Motor neuron (in vitro differentiated cells): ENCODE measurements around the gene GABRG3. TPM values are rescaled to one million over a fixed set of nuclear protein-coding genes. Genes with fewer than 3 reads are reported as not detected.
A peak's percentile ranks its signal among the peaks of the same experiment; 100 is the strongest.
"Not testable (repeated sequence)": the region's sequence is repeated elsewhere in the genome, so short reads cannot be mapped to it uniquely, and the experiment has no call there.

Source experiments
- ATAC-seq, 8 experiments: fragments of 200-7000 bp; cut with Tn5 transposase; replicated peaks in 6 of 8; 2 replicates each; pipeline ENCODE4 v1.8.0; 2021; ENCODE audit warnings: mild to moderate bottlenecking in 8 of 8, moderate library complexity in 8 of 8
- H3K27ac ChIP-seq, 2 donors: fragments of 250-450 bp; sonication (Bioruptor Pico); 2 replicates each; pipeline ENCODE4 v1.9.0; 2021; ENCODE audit warnings: antibody characterized with exemption in 2 of 2, mild to moderate bottlenecking in 2 of 2, moderate library complexity in 1 of 2
- H3K4me1 ChIP-seq, 2 donors: fragments of 250-450 bp; sonication (Bioruptor Pico); replicated peaks in 1 of 2; 2 replicates each; pipeline ENCODE4 v1.6.1; 2021; ENCODE audit warnings: antibody characterized with exemption in 2 of 2, mild to moderate bottlenecking in 2 of 2, moderate library complexity in 1 of 2
- H3K4me3 ChIP-seq, 5 donors: fragments of 250-450 bp; sonication (Bioruptor Pico); 2 replicates each; pipeline ENCODE4 v1.9.0; 2021; ENCODE audit warnings: antibody characterized with exemption in 5 of 5, mild to moderate bottlenecking in 5 of 5, moderate library complexity in 4 of 5
- WGBS, 10 experiments: fragments of 450-650 bp; shearing (Covaris generic); methylation state at CpG; one replicate each; pipeline ENCODE4 v1.0.0; 2022; 5-methylcytosine and 5-hydroxymethylcytosine counted together
- in situ Hi-C, 9 experiments: fragments of 400-800 bp; cut with MboI; loops; one replicate each; pipeline ENCODE4 v1.15.0; 2021; ENCODE audit warnings: low sequenced_read_pairs in 9 of 9, low pct_unique_long_range_greater_than_20kb in 2 of 9; ENCODE audit not compliant: unreplicated experiment in 9 of 9
- total RNA-seq, 8 experiments: library from RNA; unstranded; fragments of 300-600 nt; gene quantifications; 2 replicates each; pipeline versions ENCODE4 v1.2.3 to v1.2.4, GENCODE V29; 2022

GABRG3 gene
- total RNA-seq, 8 experiments from 2014 or later: 0.04 to 3.4 (median 0.88) TPM

- ATAC-seq: no peak
- Histone ChIP-seq H3K4me1 (no peaks in the 10 kb centered on the region), H3K4me3 (no peak overlapping the region), H3K27ac (no peak overlapping the region)
- 50 to 95% (median 77%) methylated on average over 1 to 11 of the region's 12 CpGs; no CpG with 5 or more reads in 4 of the 10 experiments for WGBS, 10 experiments
- in situ Hi-C loops: loop anchor here in 1 of 9 experiments (25.0 kb wide), 1 partner anchor 290 kb away; no protein-coding TSS in a partner anchor
These were observed 381.2 kb downstream of the GABRG3 start for GRCh38 chr15:27352136-27352535.

DNA sequence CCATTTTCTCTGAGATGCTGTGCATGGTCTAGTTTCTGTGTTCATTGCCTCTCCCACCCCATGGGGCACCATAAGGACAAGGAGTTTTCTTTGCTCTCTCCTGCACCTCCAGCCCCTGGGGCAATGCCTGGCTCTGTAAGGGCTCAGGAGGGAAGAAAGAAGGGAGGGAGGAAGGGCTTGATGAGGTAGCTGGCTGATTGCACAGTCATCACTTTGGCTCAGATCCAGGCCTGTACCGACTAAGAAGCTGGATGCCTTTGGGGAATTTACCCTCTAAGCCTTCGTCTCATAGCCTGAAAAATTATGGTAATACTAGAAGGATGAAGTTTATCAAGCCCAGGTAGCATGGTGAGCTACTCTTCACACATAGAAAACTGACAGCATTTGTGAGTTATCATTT is 382.9 kb downstream of the GABRG3 start:
- in situ Hi-C loops: loop anchor here in 1 of 9 experiments (25.0 kb wide), 1 partner anchor 292 kb away; no protein-coding TSS in a partner anchor
- no peak overlapping the region for H3K4me3 ChIP-seq
- H3K27ac ChIP-seq: no peak overlapping the region
- peak in 4 of 8 experiments; percentile 25 to 71 (median 48) for ATAC-seq
- no peaks in the 10 kb centered on the region for H3K4me1 ChIP-seq
- 20 to 61% (median 39%) methylated on average over 1 to 2 of the region's 2 CpGs; no CpG with 5 or more reads in 6 of the 10 experiments for WGBS, 10 experiments

DNA sequence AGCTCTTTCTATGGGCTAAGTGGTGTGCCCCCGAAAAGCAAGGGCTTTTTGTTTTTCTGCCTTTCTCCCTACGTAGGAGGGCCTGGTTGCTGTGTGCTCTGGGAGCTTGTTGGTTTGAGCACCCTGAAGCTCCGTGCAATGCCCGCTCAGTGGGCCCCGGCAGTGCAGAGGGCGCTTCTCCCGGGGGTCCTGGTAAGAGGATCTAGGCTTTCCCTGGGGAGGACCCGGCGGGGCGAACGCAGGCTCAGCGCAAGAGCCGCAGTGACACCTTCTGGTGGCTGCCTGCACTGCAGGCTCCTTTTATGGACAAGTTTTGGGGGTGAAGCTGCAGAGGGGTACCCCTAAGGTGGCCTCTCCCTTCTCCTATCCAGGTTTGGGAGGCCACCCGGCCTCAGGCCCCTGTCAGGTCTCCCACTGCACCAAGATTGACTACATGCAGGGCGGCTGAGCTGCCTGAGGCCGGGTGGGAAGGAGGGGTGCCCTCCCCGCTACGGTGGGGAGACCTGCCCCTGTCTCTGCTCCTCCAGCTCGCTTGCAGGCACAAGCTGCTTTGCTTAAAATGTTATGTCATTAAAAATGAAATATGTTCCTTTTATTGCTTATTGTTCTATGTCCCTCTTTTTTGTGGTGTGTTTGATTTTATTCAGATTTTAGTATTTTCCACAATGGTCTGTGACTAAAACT is 387.9 kb downstream of the GABRG3 start:
- H3K4me3 ChIP-seq: no peak overlapping the region
- peaks cover 0 to 2% of the 10 kb centered on the region in 2 donors for H3K4me1 ChIP-seq
- in situ Hi-C loops: loop anchor here in 1 of 9 experiments (25.0 kb wide), 1 partner anchor 297 kb away; no protein-coding TSS in a partner anchor
- peak in 4 of 8 experiments; percentile 22 to 45 (median 32) for ATAC-seq
- H3K27ac ChIP-seq: no peak overlapping the region
- 0 to 74% (median 33%) methylated on average over 2 to 11 of the region's 19 CpGs; no CpG with 5 or more reads in 4 of the 10 experiments for WGBS, 10 experiments

DNA sequence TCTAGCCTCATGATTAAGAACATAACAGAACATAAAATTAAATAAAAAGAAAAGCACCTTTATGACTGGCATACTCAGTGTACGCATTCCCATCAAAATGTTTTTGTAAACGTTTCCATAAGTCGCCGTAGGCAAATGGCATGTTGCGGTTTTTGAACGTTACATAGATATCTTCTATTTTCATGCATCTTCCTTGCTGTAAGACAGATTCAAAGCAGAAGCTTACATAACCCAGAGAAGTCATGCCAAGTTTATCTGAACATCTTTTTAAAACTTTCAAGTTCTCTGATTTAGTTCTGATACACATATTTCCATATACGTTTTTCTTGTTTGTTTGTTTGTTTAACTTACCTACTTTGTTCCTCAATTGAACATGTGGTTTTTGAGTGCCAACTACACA is 388.6 kb downstream of the GABRG3 start:
- Histone ChIP-seq H3K4me1 (peaks cover 0 to 2% of the 10 kb centered on the region in 2 donors), H3K27ac (no peak overlapping the region), H3K4me3 (no peak overlapping the region)
- in situ Hi-C loops: loop anchor here in 1 of 9 experiments (25.0 kb wide), 1 partner anchor 297 kb away; no protein-coding TSS in a partner anchor
- 33 to 100% (median 87%) methylated on average over 1 to 7 of the region's 7 CpGs for WGBS, 10 experiments
- no peak for ATAC-seq

DNA sequence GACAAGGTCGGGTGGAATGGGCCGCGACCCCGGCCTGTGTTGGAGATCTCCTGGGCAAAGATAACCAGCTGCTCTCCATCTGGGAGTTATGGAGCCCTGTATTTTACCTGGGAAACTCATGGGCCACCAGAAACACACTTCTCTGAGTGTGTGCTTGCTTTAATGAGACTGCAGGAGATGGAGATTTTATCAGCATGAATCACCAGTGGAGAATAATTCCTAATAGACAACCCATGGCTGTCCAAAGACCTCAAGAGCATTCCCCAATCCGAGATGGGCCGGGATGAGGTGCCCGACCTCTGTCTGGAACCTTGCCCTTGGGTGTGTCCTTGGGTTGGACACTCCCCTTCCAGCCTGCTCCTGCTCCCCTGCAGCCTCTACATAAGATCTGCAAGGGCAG is 389.3 kb downstream of the GABRG3 start:
- Histone ChIP-seq H3K4me1 (peaks cover 0 to 2% of the 10 kb centered on the region in 2 donors), H3K4me3 (no peak overlapping the region), H3K27ac (no peak overlapping the region)
- ATAC-seq: no peak
- in situ Hi-C loops: loop anchor here in 1 of 9 experiments (25.0 kb wide), 1 partner anchor 298 kb away; no protein-coding TSS in a partner anchor
- WGBS, 10 experiments: 50 to 87% (median 56%) methylated on average over 1 to 7 of the region's 7 CpGs; no CpG with 5 or more reads in 6 of the 10 experiments

DNA sequence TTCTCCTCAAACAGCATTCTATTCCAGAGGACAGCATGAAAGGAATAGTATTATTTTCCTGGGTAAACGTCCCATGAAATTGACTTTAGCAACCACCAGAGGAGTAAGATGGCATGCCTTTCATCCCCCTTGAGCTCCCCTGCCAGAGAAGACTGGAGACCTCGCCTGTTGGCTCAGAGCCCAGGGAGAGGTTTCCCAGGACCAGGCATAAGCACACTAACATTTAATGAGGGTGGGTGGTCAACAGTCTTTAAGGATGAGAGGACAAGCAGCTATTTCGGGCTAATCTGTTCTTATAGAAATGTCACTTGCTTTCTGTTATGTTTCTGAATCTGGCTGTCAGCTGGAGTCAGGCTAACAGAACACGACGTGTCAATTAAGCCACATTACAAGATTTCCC is 390.5 kb downstream of the GABRG3 start:
- peak in 1 of 8 experiments; percentile 63 for ATAC-seq
- no peak overlapping the region for H3K27ac ChIP-seq
- WGBS, 10 experiments: 0 to 100% (median 70%) methylated on average over 1 to 5 of the region's 5 CpGs; no CpG with 5 or more reads in 1 of the 10 experiments
- H3K4me3 ChIP-seq: no peak overlapping the region
- in situ Hi-C loops: loop anchor here in 1 of 9 experiments (25.0 kb wide), 1 partner anchor 299 kb away; no protein-coding TSS in a partner anchor
- H3K4me1 ChIP-seq: peaks cover 0 to 2% of the 10 kb centered on the region in 2 donors

GRCh38 chr15:27365456-27365855 is 394.5 kb downstream of the GABRG3 start:
- Histone ChIP-seq H3K27ac (no peak overlapping the region), H3K4me3 (no peak overlapping the region), H3K4me1 (peaks cover 0 to 2% of the 10 kb centered on the region in 2 donors)
- in situ Hi-C loops: loop anchor here in 1 of 9 experiments (25.0 kb wide), 1 partner anchor 303 kb away; no protein-coding TSS in a partner anchor
- WGBS, 10 experiments: 0 to 100% (median 82%) methylated on average over 1 to 2 of the region's 2 CpGs; no CpG with 5 or more reads in 2 of the 10 experiments
- ATAC-seq: no peak

GRCh38 chr15:27377391-27377790 is 406.4 kb downstream of the GABRG3 start:
- WGBS, 10 experiments: 31 to 80% (median 40%) methylated on average over 1 to 2 of the region's 2 CpGs; no CpG with 5 or more reads in 7 of the 10 experiments
- in situ Hi-C loops, H3K4me3 ChIP-seq, H3K4me1 ChIP-seq, H3K27ac ChIP-seq, ATAC-seq: not testable (repeated sequence)

DNA sequence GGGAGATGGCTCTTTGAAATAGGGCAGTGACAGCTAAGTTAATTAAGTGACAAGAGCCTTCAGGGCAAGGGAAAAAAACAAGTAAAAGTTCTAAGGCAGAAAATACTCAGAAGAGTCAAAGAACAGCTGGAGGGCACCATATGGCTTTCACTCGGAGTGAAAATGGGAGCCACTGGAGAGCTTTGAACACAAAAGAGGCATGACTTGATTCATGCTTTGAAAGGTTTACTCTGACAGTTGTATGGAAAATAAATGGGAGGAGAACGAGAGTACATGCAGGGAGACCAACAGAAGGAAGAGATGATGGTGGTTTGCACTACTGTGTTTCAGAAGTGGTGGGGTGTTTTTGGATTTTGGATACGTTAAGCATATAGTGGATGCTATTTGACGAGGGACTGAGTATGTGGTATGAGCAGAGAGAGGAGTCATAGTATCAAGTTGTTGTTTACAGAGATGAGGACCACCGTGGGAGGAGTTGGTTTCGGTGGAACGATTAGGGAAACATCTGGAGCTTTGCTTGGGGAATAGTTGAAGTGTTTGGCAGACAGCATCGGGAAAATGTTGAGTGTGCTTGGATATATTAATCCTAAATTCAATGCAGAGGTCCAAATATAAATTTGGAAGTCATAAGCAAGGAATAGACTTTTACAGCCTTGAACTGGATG is 411.5 kb downstream of the GABRG3 start:
- H3K4me1 ChIP-seq: peaks cover 0 to 2% of the 10 kb centered on the region in 2 donors
- H3K4me3 ChIP-seq: no peak overlapping the region
- no peak overlapping the region for H3K27ac ChIP-seq
- in situ Hi-C loops: no loop called here
- 0 to 60% (median 29%) methylated on average over 2 to 8 of the region's 8 CpGs for WGBS, 10 experiments
- peak in 3 of 8 experiments; percentile 20 to 72 (median 71) for ATAC-seq

DNA sequence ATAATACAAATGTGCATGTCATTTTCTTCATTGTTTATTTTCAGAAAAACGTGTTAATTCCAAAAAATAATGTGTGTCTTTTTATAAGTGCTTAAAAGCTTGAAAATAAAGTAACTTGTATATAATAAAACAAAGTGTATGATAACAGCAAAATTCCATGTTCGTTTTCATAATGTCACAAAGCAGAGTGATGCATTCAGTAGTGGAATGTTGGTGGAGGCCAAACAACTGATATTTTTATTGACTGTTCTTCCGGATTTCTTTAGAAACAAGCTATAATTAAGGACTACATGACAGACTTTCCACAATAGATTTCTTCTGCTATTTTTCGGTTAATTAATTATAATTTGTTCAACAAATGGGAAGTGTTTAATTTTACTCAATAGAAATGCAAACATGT is 412.7 kb downstream of the GABRG3 start:
- no peak overlapping the region for H3K4me3 ChIP-seq
- H3K4me1 ChIP-seq: peaks cover 0 to 2% of the 10 kb centered on the region in 2 donors
- WGBS, 10 experiments: 5 to 80% (median 64%) methylated on average over 1 to 4 of the region's 4 CpGs
- in situ Hi-C loops: no loop called here
- H3K27ac ChIP-seq: no peak overlapping the region
- ATAC-seq: no peak

GRCh38 chr15:27392163-27392562 is 421.2 kb downstream of the GABRG3 start:
- in situ Hi-C loops: no loop called here
- no peak for ATAC-seq
- 20 to 100% (median 82%) methylated on average over 1 to 3 of the region's 3 CpGs for WGBS, 10 experiments
- H3K4me3 ChIP-seq: no peak overlapping the region
- no peak overlapping the region for H3K27ac ChIP-seq
- no peaks in the 10 kb centered on the region for H3K4me1 ChIP-seq

DNA sequence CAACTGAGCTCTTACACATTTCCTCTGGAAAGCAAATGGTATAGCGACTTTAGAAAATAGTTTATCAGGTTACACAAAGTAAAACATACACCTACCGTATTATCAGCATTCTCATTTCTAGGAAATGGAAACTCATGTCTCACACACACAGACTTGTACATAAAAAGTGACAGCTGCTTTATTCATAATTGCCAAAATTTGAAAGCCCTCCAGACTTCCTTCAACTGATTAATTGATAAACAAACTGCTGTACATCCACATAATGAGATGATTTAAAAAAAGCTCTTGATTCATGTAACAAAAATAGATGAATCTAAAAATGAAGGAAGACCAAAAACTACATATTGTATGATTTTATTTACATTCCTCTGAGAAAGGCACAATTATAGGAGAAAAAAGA is 425.5 kb downstream of the GABRG3 start:
- whole genome bisulfite sequencing, 10 experiments: 0 to 100% (median 92%) methylated on average over 1 to 2 of the region's 2 CpGs; no CpG with 5 or more reads in 1 of the 10 experiments
- no peak for ATAC-seq
- no peak overlapping the region for H3K4me3 ChIP-seq
- H3K27ac ChIP-seq: no peak overlapping the region
- peaks cover 3 to 17% of the 10 kb centered on the region in 2 donors for H3K4me1 ChIP-seq
- in situ Hi-C loops: no loop called here

DNA sequence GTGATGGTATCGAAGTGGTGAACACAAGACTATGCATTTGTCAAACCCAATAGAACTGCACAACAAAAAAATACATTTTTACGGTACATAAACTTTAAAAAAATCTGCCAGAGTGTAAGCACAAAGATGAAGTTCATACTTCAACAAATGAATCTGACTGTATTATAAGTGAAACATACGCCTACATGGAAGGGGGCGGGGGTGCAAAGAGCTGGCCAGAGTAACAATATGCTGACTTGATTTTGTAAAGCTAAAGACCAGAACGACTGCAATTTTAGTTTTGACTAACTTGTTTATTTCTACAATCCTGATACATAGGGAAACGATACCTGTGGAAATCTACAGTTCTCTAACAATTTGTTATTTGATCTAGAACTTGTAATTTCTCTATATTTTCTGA is 426.0 kb downstream of the GABRG3 start:
- peaks cover 3 to 17% of the 10 kb centered on the region in 2 donors for H3K4me1 ChIP-seq
- H3K4me3 ChIP-seq: no peak overlapping the region
- ATAC-seq: no peak
- WGBS, 10 experiments: 25 to 99% (median 94%) methylated on average over 5 to 6 of the region's 6 CpGs; no CpG with 5 or more reads in 1 of the 10 experiments
- in situ Hi-C loops: no loop called here
- no peak overlapping the region for H3K27ac ChIP-seq
